HG03159 (cell line): ENCODE data around the gene FAF1.
A peak's percentile ranks its signal among the peaks of the same experiment; 100 is the strongest.
"Not testable (repeated sequence)": the region's sequence is repeated elsewhere in the genome, so short reads cannot be mapped to it uniquely, and the experiment has no call there.

Source experiments
- ATAC-seq: cut with Tn5 transposase; IDR thresholded peaks from one replicate; pipeline ENCODE4 v1.9.1; 2021; ENCODE audit warnings: mild to moderate bottlenecking, moderate library complexity; ENCODE audit not compliant: unreplicated experiment

FAF1 gene

GRCh38 chr1:50783286-50783685 is 176.8 kb downstream of the FAF1 start:
- no peak for ATAC-seq

DNA sequence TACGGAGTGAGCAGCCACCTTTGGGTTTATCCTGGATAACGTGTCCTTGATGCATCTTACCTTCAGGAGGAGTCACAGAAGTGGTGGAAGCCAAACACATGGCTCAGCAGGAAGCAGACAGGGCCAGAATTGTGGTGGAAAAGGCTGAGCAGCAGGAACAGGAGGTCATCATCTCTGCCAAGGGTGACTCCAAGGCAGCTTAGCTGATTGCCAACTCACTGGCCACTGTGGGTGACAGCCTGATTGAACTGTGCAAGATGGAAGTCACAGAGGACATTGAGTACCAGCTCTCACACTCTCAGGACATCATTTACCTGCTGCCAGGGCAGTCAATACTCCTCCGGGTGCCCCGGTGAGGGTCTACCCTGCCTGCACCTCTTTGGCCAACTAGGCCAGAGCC is 179.3 kb downstream of the FAF1 start:
- no peak for ATAC-seq

DNA sequence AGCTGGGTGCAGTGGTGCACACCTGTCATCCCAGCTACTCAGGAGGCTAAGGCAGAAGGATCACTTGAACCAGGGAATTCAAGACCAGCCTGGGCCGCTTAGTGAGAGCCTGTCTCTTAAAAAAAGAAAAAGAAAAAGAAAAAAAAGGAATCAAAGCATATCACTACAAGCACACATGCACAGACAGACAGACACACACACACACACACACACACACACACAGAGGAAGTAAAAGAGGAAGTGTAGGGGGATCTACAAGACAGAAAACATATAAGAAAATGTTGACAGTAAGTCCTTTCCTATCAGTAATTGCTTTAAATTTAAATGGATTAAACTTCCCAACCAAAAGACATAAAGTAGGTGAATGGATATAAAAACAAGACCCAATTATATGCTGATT is 180.3 kb downstream of the FAF1 start:
- no peak for ATAC-seq

- ATAC-seq = no peak
These were observed 184.3 kb downstream of the FAF1 start for GRCh38 chr1:50775740-50776139.

- no peak for ATAC-seq
These were observed 185.2 kb downstream of the FAF1 start for GRCh38 chr1:50774759-50775351.

- no peak for ATAC-seq
These were observed 193.4 kb downstream of the FAF1 start for GRCh38 chr1:50766688-50767087.

GRCh38 chr1:50756543-50756942 is 203.5 kb downstream of the FAF1 start:
- not testable (repeated sequence) for ATAC-seq

DNA sequence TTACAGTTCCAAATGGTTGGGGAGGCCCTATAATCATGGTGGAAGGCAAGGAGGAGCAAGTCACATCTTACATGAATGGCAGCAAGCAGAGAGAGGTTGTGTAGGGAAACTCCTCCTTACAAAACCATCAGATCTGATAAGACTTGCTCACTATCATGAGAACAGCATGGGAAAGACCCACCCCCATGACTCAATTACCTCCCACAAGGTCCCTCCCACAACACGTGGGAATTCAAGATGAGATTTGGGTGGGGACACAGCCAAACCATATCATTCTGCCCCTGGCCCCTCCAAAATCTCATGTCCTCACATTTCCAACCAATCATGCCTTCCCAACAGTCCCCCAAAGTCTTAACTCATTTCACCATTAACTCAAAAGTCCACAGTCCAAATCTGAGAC is 205.3 kb downstream of the FAF1 start:
- not testable (repeated sequence) for ATAC-seq

- ATAC-seq = no peak
These were observed 209.9 kb downstream of the FAF1 start for GRCh38 chr1:50750021-50750619.

DNA sequence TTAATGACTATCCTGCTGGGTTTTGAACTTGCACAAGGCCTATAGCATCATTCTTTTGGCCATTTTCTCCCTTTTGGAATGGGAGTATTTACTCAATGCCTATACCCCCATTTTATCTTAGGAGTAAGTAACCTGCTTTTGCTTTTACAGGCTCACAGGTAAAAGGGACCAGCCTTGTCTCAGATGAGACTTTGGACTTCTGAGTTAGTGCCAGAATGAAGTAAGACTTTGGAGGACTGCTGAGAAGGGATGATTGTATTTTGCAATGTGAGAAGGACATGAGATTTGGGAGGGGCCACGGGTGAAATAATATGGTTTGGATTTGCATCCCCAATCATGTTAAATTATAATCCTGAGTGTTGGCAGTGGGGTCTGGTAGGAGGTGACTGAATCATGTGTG is 212.7 kb downstream of the FAF1 start:
- ATAC-seq = no peak

GRCh38 chr1:50742523-50742922 is 217.5 kb downstream of the FAF1 start:
- ATAC-seq = no peak

- ATAC-seq = no peak
These were observed 220.9 kb downstream of the FAF1 start for GRCh38 chr1:50739125-50739524.

DNA sequence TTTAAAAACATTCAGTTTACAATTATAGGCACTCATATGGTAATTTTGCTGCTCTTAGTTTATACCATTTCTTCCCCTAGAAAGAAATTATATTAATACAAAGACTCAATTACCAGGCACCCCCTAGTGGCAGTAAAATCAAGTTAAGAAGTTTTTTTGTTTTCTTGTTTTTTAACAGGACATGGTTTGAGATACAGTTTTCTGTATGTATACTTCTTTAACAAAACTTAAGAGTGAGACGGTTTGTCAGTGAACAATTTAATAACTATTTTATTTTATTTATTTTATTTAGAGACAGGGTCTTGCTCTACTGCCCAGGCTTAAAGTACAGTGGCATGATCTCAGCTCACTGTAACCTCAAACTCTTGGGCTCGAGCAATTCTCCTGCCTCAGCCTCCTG is 224.6 kb downstream of the FAF1 start:
- no peak for ATAC-seq

- not testable (repeated sequence) for ATAC-seq
These were observed 232.5 kb downstream of the FAF1 start for GRCh38 chr1:50727578-50727977.

GRCh38 chr1:50724626-50725286 is 235.3 kb downstream of the FAF1 start:
- peak; percentile 76 for ATAC-seq

DNA sequence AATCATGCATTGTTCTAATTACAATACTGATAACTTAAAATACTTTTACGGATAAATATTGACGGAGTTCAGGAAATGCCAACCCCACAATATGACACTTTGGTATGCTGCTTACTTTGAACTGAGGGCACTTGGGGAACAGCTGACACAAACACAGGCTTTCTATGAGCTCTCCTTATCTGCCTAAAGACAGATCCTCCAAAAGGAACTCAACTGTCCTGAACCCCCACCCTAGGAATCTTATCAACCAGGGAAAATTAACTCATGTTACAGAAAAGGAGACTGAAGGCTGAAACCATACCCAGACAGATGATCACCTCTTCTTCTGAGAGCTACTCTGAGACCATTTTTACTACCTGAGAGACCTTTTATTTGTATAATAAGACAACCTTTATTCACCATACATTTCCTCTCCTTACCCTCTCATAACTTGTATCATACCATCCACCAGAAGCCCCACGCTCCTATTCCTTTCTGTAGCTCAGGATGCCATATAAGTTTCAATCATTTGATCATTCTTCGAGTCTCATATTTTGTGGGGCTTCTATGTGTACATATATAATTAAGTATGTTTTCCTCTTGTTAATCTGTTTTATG is 239.5 kb downstream of the FAF1 start:
- ATAC-seq = no peak

GRCh38 chr1:50719126-50719525 is 240.9 kb downstream of the FAF1 start:
- ATAC-seq = no peak

DNA sequence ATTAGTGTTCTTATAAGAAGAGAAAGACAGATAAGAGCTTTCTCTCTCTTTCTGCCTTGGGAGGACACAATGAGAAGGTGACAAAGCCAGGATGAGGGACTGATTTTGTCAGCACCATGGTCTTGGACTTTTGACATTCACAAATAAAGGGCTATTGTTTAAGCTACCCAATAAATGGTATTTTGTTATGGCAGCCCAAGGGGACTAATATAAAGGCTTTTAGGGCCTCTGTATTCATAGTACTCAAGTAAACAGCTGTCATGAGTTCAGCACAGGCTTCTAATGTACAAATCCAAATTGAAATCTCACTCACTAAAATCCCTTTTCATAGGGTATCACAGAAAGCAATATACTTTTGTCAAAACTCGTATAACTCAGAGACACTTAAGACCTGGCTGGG is 242.7 kb downstream of the FAF1 start:
- ATAC-seq = no peak

DNA sequence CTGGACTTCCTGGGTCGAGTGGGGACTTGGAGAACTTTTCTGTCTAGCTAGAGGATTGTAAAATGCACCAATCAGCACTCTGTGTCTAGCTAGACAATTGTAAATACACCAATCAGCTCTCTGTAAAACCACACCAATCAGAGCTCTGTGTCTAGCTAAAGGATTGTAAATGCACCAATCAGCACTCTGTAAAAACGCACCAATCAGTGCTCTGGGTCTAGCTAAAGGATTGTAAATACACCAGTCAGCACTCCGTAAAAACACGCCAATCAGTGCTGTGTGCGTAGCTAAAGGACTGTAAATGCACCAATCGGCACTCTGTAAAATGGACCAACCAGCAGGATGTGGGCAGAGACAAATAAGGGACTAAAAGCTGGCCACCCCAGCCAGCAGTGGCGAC is 243.6 kb downstream of the FAF1 start:
- not testable (repeated sequence) for ATAC-seq

- no peak for ATAC-seq
These were observed 250.0 kb downstream of the FAF1 start for GRCh38 chr1:50710099-50710498.

- ATAC-seq = no peak
These were observed 252.2 kb downstream of the FAF1 start for GRCh38 chr1:50707824-50708223.

DNA sequence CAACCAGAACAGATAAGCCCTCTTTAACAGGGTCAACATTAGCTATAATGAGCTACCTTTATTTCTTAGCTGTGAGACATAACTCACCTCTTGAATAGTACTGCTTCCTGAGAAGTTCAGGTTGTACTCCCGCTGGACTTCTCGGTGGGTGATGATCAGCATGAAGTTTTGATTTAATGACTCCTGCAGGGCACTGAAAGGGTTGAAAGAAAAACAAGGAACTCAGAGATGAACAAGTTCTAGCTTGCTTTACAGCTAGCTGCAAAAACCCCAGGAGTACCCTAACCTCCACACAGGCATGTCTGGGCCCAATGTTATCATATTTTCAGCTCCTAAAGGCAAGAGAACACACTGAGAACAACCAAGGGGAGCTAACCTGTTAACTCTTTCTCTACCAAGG is 254.4 kb downstream of the FAF1 start:
- ATAC-seq = no peak
